Measurements from ENCODE around the gene PPP1R15A. TPM values are rescaled to one million over a fixed set of nuclear protein-coding genes. Genes with fewer than 3 reads are reported as not detected.

Gene PPP1R15A
- total RNA-seq, result 22.8 and 63.6 TPM in 2 replicates

DNA sequence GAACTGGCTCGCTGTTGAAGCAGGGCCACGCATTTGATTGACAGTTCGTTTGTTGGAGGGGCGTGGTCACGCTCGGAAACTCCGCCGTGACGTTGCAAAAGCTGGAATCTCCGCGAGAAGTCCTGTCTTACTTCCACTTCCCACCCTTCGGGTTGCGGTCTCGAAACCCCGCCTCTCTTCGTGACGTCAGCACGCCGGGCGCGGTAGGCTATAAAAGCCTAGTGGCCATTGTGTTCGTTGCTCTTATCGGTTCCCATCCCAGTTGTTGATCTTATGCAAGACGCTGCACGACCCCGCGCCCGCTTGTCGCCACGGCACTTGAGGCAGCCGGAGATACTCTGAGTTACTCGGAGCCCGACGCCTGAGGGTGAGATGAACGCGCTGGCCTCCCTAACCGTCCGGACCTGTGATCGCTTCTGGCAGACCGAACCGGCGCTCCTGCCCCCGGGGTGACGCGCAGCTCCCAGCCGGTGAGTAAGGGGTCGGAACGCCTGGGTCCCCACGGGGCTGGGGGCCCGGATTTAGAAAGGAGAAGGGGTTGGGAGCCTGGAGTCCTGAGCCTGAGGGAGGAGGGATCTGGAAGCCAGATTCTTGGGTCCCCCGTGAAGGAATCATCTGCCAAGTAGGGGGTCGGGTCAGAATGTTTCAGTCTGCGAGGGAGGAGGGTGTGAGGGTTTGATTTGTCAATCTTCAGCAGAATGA lies at the start of gene PPP1R15A:
TSS of gene PPP1R15A (plus strand) at position 240 of the 702 bp plus-strand sequence. CDS start 813 bp downstream, outside the sequence.

GRCh38 chr19:48836089-48837017 lies 35.9 kb upstream of the PPP1R15A start, which contains the start of gene HSD17B14:
Gene HSD17B14 (minus strand): TSS chr19:48836491. CDS start chr19:48836411, 80 bp downstream.

GRCh38 chr19:48868114-48868886 lies 3.9 kb upstream of the PPP1R15A start, which contains the start of gene PLEKHA4:
Gene PLEKHA4 (minus strand): TSS chr19:48868617. CDS start chr19:48867620, 997 bp downstream.

DNA sequence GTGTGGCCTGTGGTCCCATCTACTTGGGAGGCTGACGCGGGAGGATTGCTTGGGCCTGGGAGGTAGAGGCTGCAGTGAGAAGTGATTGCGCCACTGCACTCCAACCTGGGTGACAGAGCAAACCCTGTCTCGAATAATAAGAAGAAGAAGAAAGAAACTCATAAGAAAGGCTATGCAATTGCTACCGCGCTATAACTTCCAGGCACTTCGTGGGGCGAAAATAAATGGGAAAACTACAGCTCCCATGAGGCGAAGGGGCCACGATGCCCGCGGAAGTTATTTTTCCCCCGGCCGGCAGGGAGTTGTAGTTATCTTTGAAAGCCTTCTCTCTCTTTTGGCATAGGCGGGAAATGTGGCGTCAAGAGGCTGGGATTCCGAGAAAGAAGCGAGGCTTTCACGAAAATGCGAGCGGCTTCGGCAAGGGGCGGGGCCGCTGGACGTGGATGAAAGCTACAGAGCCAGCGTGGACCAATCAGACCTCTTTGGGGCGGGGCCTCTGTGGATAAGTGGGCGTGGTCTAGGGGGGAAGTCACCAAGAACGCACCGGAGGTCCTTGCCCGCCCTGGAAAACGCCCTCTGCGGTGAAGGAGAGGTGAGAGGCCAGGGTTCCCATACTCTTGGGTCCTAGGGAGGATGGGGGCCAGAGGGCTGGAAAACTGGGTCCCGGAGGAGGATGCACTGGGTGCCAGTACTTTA lies 27.7 kb downstream of the PPP1R15A start, which contains the start of gene NUCB1:
TSS of gene NUCB1 (plus strand) at position 532 of the 696 bp plus-strand sequence. CDS start 485 bp downstream, outside the sequence.

Other genes with a start within 250 kb of the PPP1R15A start
- gene DBP, start 235.0 kb upstream of the PPP1R15A start, total RNA-seq, result 1.5 and 2.6 TPM in 2 replicates
- 0.97 and 2.7 TPM in 2 replicates for gene CA11, start 226.2 kb upstream of the PPP1R15A start, total RNA-seq
- gene NTN5, start 199.4 kb upstream of the PPP1R15A start, total RNA-seq, result 0.06 and 0.16 TPM in 2 replicates
- not detected in 2 replicates for gene FUT2, start 176.4 kb upstream of the PPP1R15A start, total RNA-seq
- 0.16 and 0.25 TPM in 2 replicates for gene MAMSTR, start 152.7 kb upstream of the PPP1R15A start, total RNA-seq
- gene RASIP1, start 131.8 kb upstream of the PPP1R15A start, total RNA-seq, result 60.3 and 78.2 TPM in 2 replicates
- gene IZUMO1, start 125.5 kb upstream of the PPP1R15A start, total RNA-seq, result 0.16 and 0.50 TPM in 2 replicates
- 6.3 and 6.9 TPM in 2 replicates for gene FUT1, start 119.8 kb upstream of the PPP1R15A start, total RNA-seq
- gene FGF21, start 116.9 kb upstream of the PPP1R15A start, total RNA-seq, result not detected in 2 replicates
- gene BCAT2, start 61.4 kb upstream of the PPP1R15A start, total RNA-seq, result 31.7 and 33.9 TPM in 2 replicates
- 5.7 and 9.9 TPM in 2 replicates for gene HSD17B14, start 35.9 kb upstream of the PPP1R15A start, total RNA-seq
- 0.32 and 4.3 TPM in 2 replicates for gene PLEKHA4, start 3.8 kb upstream of the PPP1R15A start, total RNA-seq
- 0.13 and 0.16 TPM in 2 replicates for gene TULP2, start 26.3 kb downstream of the PPP1R15A start, total RNA-seq
- 158 and 247 TPM in 2 replicates for gene NUCB1, start 27.9 kb downstream of the PPP1R15A start, total RNA-seq
- gene DHDH, start 61.3 kb downstream of the PPP1R15A start, total RNA-seq, result not detected in 2 replicates
- gene BAX, start 82.5 kb downstream of the PPP1R15A start, total RNA-seq, result 90.2 and 164 TPM in 2 replicates
- gene FTL, start 92.9 kb downstream of the PPP1R15A start, total RNA-seq, result 707 and 962 TPM in 2 replicates
- gene GYS1, start 120.9 kb downstream of the PPP1R15A start, total RNA-seq, result 24.0 and 25.6 TPM in 2 replicates
- gene RUVBL2, start 121.5 kb downstream of the PPP1R15A start, total RNA-seq, result 199 and 209 TPM in 2 replicates
- 0.16 TPM in 1 of 2 replicates, not detected in the other for gene LHB, start 144.7 kb downstream of the PPP1R15A start, total RNA-seq
- not detected in 2 replicates for gene CGB3, start 151.9 kb downstream of the PPP1R15A start, total RNA-seq
- not detected in 2 replicates for gene CGB2, start 159.5 kb downstream of the PPP1R15A start, total RNA-seq
- gene CGB1, start 164.5 kb downstream of the PPP1R15A start, total RNA-seq, result not detected in 2 replicates
- not detected in 2 replicates for gene CGB5, start 171.4 kb downstream of the PPP1R15A start, total RNA-seq
- gene CGB8, start 176.7 kb downstream of the PPP1R15A start, total RNA-seq, result not detected in 2 replicates
- gene CGB7, start 185.3 kb downstream of the PPP1R15A start, total RNA-seq, result under 0.01 TPM in 1 of 2 replicates, not detected in the other
- not detected in 2 replicates for gene NTF4, start 192.4 kb downstream of the PPP1R15A start, total RNA-seq
- not detected in 2 replicates for gene KCNA7, start 200.3 kb downstream of the PPP1R15A start, total RNA-seq
- gene SNRNP70, start 213.0 kb downstream of the PPP1R15A start, total RNA-seq, result 141 and 222 TPM in 2 replicates
- gene LIN7B, start 241.9 kb downstream of the PPP1R15A start, total RNA-seq, result 1.4 and 1.5 TPM in 2 replicates
- gene C19orf73, start 246.7 kb downstream of the PPP1R15A start, total RNA-seq, result 0.65 and 0.88 TPM in 2 replicates
- gene PPFIA3, start 247.1 kb downstream of the PPP1R15A start, total RNA-seq, result 3.4 and 3.9 TPM in 2 replicates